NCI-H2107 treated with DMSO at 0.1 percent for 48 hours (cell line): Measurements from ENCODE around the gene KRT74.

Source experiments
- DNase-seq: peaks from one replicate; lab custom pipeline; 2025; ENCODE audit not compliant: unreplicated experiment; lab: John Stamatoyannopoulos, UW

Gene KRT74

GRCh38 chr12:52522346-52523011 is 51.2 kb downstream of the KRT74 start:
- DNase-seq = no peak

- DNase-seq = no peak
These were observed 51.9 kb downstream of the KRT74 start for GRCh38 chr12:52521568-52522266.

- DNase-seq = no peak
These were observed 52.5 kb downstream of the KRT74 start for GRCh38 chr12:52521175-52521567.

GRCh38 chr12:52519826-52520662 is 53.6 kb downstream of the KRT74 start, which contains the start of gene KRT5:
Gene KRT5 (minus strand): TSS chr12:52520394. CDS start chr12:52520296, 98 bp downstream.
- DNase-seq = no peak

- DNase-seq = no peak
These were observed 54.3 kb downstream of the KRT74 start for GRCh38 chr12:52519387-52519703.

GRCh38 chr12:52518574-52519386 is 54.9 kb downstream of the KRT74 start:
- DNase-seq = no peak

- no peak for DNase-seq
These were observed 55.8 kb downstream of the KRT74 start for GRCh38 chr12:52517888-52518287.

GRCh38 chr12:52517005-52517835 is 56.4 kb downstream of the KRT74 start:
- no peak for DNase-seq

- DNase-seq = no peak
These were observed 57.5 kb downstream of the KRT74 start for GRCh38 chr12:52515927-52516831.
